Adipocyte (in vitro differentiated cells): ENCODE data around the gene TIE1.

Experiments
- DNase-seq: peaks from one replicate; pipeline ENCODE4 v3.0.0-alpha.2; 2015; ENCODE audit warnings: low read depth
- H3K27me3 ChIP-seq: replicated peaks from 2 replicates; pipeline ENCODE4 v1.7.0; 2013; ENCODE audit warnings: mild to moderate bottlenecking, low read length, moderate library complexity; ENCODE audit not compliant: control insufficient read depth, insufficient read depth
- H3K36me3 ChIP-seq: 2 replicates; pipeline ENCODE4 v1.7.0; 2013; ENCODE audit warnings: low read length, mild to moderate bottlenecking, moderate library complexity; ENCODE audit not compliant: control insufficient read depth, insufficient read depth, severe bottlenecking
- H3K4me1 ChIP-seq: 2 replicates; pipeline ENCODE4 v1.7.0; 2013; ENCODE audit warnings: mild to moderate bottlenecking, low read length, moderate library complexity; ENCODE audit not compliant: control insufficient read depth, insufficient read depth
- H3K4me3 ChIP-seq: 2 replicates; pipeline ENCODE4 v1.7.0; 2013; ENCODE audit warnings: mild to moderate bottlenecking, low read length, moderate library complexity
- H3K9ac ChIP-seq: 2 replicates; pipeline ENCODE4 v1.7.0; 2013; ENCODE audit warnings: mild to moderate bottlenecking, low read length, moderate library complexity
- H3K9me3 ChIP-seq: 2 replicates; pipeline ENCODE4 v1.7.0; 2013; ENCODE audit warnings: mild to moderate bottlenecking, low read length, moderate library complexity; ENCODE audit not compliant: control insufficient read depth

The TIE1 gene

GRCh38 chr1:43349594-43350306, 49.0 kb downstream of the TIE1 start:
- peaks cover 22% of the 10 kb centered on the region for H3K4me1 ChIP-seq
- H3K36me3 ChIP-seq = no peaks in the 10 kb centered on the region
- no peaks in the 10 kb centered on the region for H3K9me3 ChIP-seq
- H3K4me3 ChIP-seq = peak overlapping the region; percentile 75
- peak overlapping the region; percentile 77 for H3K9ac ChIP-seq
- DNase-seq = no peak
- H3K27me3 ChIP-seq = no peaks in the 10 kb centered on the region

DNA sequence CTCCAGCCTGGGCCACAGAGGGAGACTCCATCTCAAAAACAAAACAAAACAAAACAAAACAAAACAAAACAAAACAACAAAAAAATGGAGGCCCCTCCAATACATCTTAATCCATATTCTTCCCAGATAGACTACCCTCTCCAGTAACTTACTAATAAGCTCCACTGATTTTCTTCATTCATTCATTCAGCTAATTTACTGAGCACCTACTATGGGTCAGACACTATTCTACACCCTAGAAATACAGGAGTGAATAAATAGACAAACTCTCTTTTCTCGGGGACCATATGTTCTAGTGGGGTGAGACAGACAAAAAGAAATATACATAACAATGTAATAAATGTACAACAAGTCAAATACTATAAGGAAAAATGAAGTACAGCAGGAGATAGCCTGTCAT, 50.2 kb downstream of the TIE1 start:
- DNase-seq = no peak
- Histone ChIP-seq H3K4me3 (no peak overlapping the region), H3K9me3 (no peaks in the 10 kb centered on the region), H3K36me3 (no peaks in the 10 kb centered on the region), H3K27me3 (no peaks in the 10 kb centered on the region), H3K4me1 (peaks cover 10% of the 10 kb centered on the region), H3K9ac (no peak overlapping the region)

GRCh38 chr1:43351421-43352350, 50.9 kb downstream of the TIE1 start:
- no peak overlapping the region for H3K4me3 ChIP-seq
- H3K36me3 ChIP-seq = no peaks in the 10 kb centered on the region
- peaks cover 9% of the 10 kb centered on the region for H3K4me1 ChIP-seq
- no peak for DNase-seq
- no peaks in the 10 kb centered on the region for H3K9me3 ChIP-seq
- no peak overlapping the region for H3K9ac ChIP-seq
- H3K27me3 ChIP-seq = no peaks in the 10 kb centered on the region

DNA sequence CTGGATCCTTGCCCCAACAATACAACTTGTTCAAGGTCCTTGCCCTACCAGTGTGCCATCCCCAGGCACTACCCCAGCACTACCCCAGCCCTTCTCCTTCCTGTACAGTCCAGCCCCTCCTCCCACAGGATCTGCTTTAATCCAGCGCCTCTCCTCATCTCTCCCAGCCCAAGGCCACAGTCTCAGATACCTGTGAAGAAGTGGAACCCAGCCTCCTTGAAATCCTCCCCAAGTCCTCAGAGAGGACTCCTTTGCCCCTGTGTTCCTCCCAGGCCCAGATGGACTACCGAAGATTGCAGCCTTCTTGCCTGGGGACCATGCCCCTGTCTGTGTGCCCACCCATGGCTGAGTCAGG, 51.5 kb downstream of the TIE1 start:
- Histone ChIP-seq H3K4me3 (no peak overlapping the region), H3K36me3 (no peaks in the 10 kb centered on the region), H3K9me3 (no peaks in the 10 kb centered on the region), H3K27me3 (no peaks in the 10 kb centered on the region), H3K4me1 (peaks cover 9% of the 10 kb centered on the region), H3K9ac (no peak overlapping the region)
- DNase-seq = no peak

DNA sequence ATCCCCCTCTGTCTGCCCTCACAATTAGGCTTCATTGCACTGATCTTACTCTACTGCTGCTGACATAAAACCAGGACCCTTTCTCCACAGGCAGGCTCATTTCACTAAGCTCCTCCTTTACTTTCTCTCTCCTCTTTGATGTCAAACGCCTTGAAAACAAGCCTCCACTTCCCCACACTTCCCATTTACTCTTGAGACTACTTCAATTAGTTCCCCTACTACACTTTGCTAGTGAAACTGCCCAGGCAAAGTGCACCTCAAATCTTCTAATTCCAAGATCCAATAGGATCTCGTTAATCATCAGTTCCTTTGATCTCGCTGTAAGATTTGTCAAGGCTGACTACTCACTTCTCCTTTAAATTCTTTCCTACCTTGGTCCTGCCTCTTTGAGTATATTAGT, 52.1 kb downstream of the TIE1 start:
- no peak for DNase-seq
- Histone ChIP-seq H3K9me3 (no peaks in the 10 kb centered on the region), H3K27me3 (no peaks in the 10 kb centered on the region), H3K9ac (no peak overlapping the region), H3K4me1 (peaks cover 12% of the 10 kb centered on the region), H3K36me3 (no peaks in the 10 kb centered on the region), H3K4me3 (no peak overlapping the region)

GRCh38 chr1:43354471-43354870, 53.7 kb downstream of the TIE1 start:
- H3K4me1 ChIP-seq = peaks cover 12% of the 10 kb centered on the region
- H3K4me3 ChIP-seq = no peak overlapping the region
- H3K9ac ChIP-seq = no peak overlapping the region
- no peaks in the 10 kb centered on the region for H3K36me3 ChIP-seq
- DNase-seq = no peak
- H3K27me3 ChIP-seq = no peaks in the 10 kb centered on the region
- no peaks in the 10 kb centered on the region for H3K9me3 ChIP-seq

DNA sequence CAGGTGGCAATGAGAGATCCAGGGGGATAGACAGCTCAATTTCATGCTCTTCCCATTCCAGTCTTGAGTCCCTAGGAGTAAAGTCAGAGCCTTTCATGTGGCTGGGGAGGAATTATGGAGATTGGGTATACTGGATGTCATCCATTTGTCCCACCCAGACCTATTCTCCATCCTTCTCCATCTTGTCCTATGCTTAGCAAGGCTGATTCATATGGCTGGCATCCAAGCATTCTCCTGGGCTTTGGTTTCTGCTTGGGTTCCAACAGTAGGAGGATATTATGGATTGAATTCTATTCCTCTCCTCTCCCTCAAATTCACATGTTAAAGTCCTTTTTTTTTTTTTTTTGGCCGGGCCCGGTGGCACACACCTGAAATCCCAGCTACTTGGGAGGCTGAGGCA, 54.2 kb downstream of the TIE1 start:
- Histone ChIP-seq H3K9me3 (no peaks in the 10 kb centered on the region), H3K27me3 (no peaks in the 10 kb centered on the region), H3K4me1 (peaks cover 8% of the 10 kb centered on the region), H3K4me3 (no peak overlapping the region), H3K36me3 (no peaks in the 10 kb centered on the region), H3K9ac (no peak overlapping the region)
- DNase-seq = no peak

- H3K9me3 ChIP-seq = no peaks in the 10 kb centered on the region
- no peaks in the 10 kb centered on the region for H3K27me3 ChIP-seq
- no peak overlapping the region for H3K9ac ChIP-seq
- DNase-seq = no peak
- peaks cover 7% of the 10 kb centered on the region for H3K4me1 ChIP-seq
- peaks cover 14% of the 10 kb centered on the region for H3K36me3 ChIP-seq
- H3K4me3 ChIP-seq = no peak overlapping the region
These were observed 56.5 kb downstream of the TIE1 start for GRCh38 chr1:43357251-43357650.

GRCh38 chr1:43358121-43358745, 57.5 kb downstream of the TIE1 start:
- no peak for DNase-seq

DNA sequence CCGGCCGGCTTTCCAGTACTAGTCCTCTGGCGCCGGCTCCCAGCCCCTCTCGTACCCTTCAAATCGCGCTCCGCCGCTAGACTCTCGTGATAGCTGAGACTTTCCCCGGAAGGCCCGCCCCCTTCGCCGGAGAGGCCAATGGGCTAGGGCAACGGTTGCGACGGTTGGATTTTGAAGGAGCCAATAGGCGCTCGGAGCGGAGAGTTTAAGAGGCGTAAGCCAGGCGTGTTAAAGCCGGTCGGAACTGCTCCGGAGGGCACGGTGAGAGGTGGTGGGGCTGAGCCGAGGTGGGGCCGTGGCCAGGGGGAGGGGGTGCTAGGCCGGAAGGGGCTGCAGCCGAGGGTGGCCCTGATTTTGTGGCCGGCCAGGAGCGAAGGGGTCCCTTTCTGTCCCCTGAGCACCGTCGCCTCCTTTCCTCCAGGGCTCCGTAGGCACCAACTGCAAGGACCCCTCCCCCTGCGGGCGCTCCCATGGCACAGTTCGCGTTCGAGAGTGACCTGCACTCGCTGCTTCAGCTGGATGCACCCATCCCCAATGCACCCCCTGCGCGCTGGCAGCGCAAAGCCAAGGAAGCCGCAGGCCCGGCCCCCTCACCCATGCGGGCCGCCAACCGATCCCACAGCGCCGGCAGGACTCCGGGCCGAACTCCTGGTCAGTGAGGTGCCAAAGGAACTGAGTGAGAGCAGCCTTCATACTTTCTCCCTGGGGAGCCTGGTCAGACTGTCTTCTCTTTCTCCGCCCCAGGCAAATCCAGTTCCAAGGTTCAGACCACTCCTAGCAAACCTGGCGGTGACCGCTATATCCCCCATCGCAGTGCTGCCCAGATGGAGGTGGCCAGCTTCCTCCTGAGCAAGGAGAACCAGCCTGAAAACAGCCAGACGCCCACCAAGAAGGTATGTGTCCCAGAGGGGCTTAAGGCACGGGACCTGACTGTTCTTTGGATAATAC, 58.2 kb downstream of the TIE1 start, which contains the start of gene CDC20:
Gene CDC20, plus strand, starts transcription at position 236 of the 948 bp plus-strand sequence. Its CDS starts 235 bp downstream, at position 471.
- Histone ChIP-seq H3K4me3 (peak within 1 kb of the TSS; percentile 91), H3K36me3 (peaks cover 32% of the 10 kb centered on the region), H3K9me3 (no peaks in the 10 kb centered on the region), H3K4me1 (peaks cover 19% of the 10 kb centered on the region), H3K27me3 (no peaks in the 10 kb centered on the region), H3K9ac (peak within 1 kb of the TSS; percentile 98)
- DNase-seq = peak; percentile 100

More at GRCh38 chr1:43358121-43358745, 57.5 kb downstream of the TIE1 start:
- Histone ChIP-seq H3K27me3 (no peaks in the 10 kb centered on the region), H3K4me3 (peak overlapping the region; percentile 91), H3K9me3 (no peaks in the 10 kb centered on the region), H3K36me3 (peaks cover 24% of the 10 kb centered on the region), H3K9ac (peak overlapping the region; percentile 98), H3K4me1 (peaks cover 12% of the 10 kb centered on the region)
